ENCODE results near the gene TMEM120B. TPM values are rescaled to one million over a fixed set of nuclear protein-coding genes. Genes with fewer than 3 reads are reported as not detected.
"Not testable (repeated sequence)": the region's sequence is repeated elsewhere in the genome, so short reads cannot be mapped to it uniquely, and the experiment has no call there.

TMEM120B gene
- polyA plus RNA-seq, 3 donors from 2014 or later = 1.8 to 4.0 (median 3.1) TPM

- peak; percentile 67 to 76 (median 75) for DNase-seq
- Mint-ChIP-seq H3K27ac (peak overlapping the region; percentile 99 to 100 (median 100)), H3K27me3 (ENCODE audit: low read depth in 3 of 3) (peaks cover 17 to 46% (median 32%) of the 10 kb centered on the region in 3 donors), H3K36me3 (peaks cover 5 to 19% (median 7%) of the 10 kb centered on the region in 3 donors), H3K4me1 (peaks cover 80 to 84% of the 10 kb centered on the region in 2 donors), H3K4me3 (peak overlapping the region; percentile 86 to 95 (median 92)), H3K9me3 (no peaks in the 10 kb centered on the region)
These were observed 76.8 kb downstream of the TMEM120B start for GRCh38 chr12:121789233-121789781.

GRCh38 chr12:121789800-121790728, 77.5 kb downstream of the TMEM120B start:
- DNase-seq = peak; percentile 96 to 97 (median 96)
- Mint-ChIP-seq H3K9me3 (no peaks in the 10 kb centered on the region), H3K27me3 (ENCODE audit: low read depth in 3 of 3) (peaks cover 18 to 48% (median 32%) of the 10 kb centered on the region in 3 donors), H3K36me3 (peaks cover 5 to 14% (median 7%) of the 10 kb centered on the region in 3 donors), H3K27ac (peak overlapping the region; percentile 99 to 100 (median 100)), H3K4me3 (peak overlapping the region; percentile 86 to 95 (median 92)), H3K4me1 (peaks cover 80 to 84% of the 10 kb centered on the region in 2 donors)

GRCh38 chr12:121790785-121791184, 78.2 kb downstream of the TMEM120B start:
- peaks cover 78 to 84% of the 10 kb centered on the region in 2 donors for H3K4me1 Mint-ChIP-seq
- peaks cover 19 to 49% (median 32%) of the 10 kb centered on the region in 3 donors for H3K27me3 Mint-ChIP-seq (ENCODE audit: low read depth in 3 of 3)
- H3K27ac Mint-ChIP-seq = peak overlapping the region; percentile 99 to 100 (median 100)
- peaks cover 5 to 14% (median 7%) of the 10 kb centered on the region in 3 donors for H3K36me3 Mint-ChIP-seq
- H3K4me3 Mint-ChIP-seq = peak overlapping the region; percentile 86 to 95 (median 92)
- not testable (repeated sequence) for H3K9me3 Mint-ChIP-seq, DNase-seq

GRCh38 chr12:121791671-121792551, 79.4 kb downstream of the TMEM120B start:
- H3K27ac Mint-ChIP-seq = peak overlapping the region; percentile 99 to 100 (median 100)
- H3K9me3 Mint-ChIP-seq = no peaks in the 10 kb centered on the region
- peaks cover 4 to 12% (median 6%) of the 10 kb centered on the region in 3 donors for H3K36me3 Mint-ChIP-seq
- H3K4me1 Mint-ChIP-seq = peaks cover 67 to 72% of the 10 kb centered on the region in 2 donors
- H3K27me3 Mint-ChIP-seq (ENCODE audit: low read depth in 3 of 3) = peaks cover 19 to 46% (median 31%) of the 10 kb centered on the region in 3 donors
- peak; percentile 61 to 67 (median 65) for DNase-seq
- H3K4me3 Mint-ChIP-seq = peak overlapping the region; percentile 86 to 95 (median 92)

GRCh38 chr12:121792607-121793439, 80.3 kb downstream of the TMEM120B start:
- peaks cover 16 to 38% (median 24%) of the 10 kb centered on the region in 3 donors for H3K27me3 Mint-ChIP-seq (ENCODE audit: low read depth in 3 of 3)
- peak overlapping the region; percentile 86 to 95 (median 92) for H3K4me3 Mint-ChIP-seq
- H3K36me3 Mint-ChIP-seq = peaks cover 0 to 9% (median 4%) of the 10 kb centered on the region in 3 donors
- no peaks in the 10 kb centered on the region for H3K9me3 Mint-ChIP-seq
- peaks cover 63 to 69% of the 10 kb centered on the region in 2 donors for H3K4me1 Mint-ChIP-seq
- peak overlapping the region; percentile 99 to 100 (median 100) for H3K27ac Mint-ChIP-seq
- peak; percentile 67 to 73 (median 68) for DNase-seq

GRCh38 chr12:121793440-121793837, 80.9 kb downstream of the TMEM120B start, which contains the start of gene RHOF:
Gene RHOF, minus strand, starts transcription at chr12:121793688. Its CDS starts 55 bp downstream, at chr12:121793633.
- peaks cover 16 to 40% (median 23%) of the 10 kb centered on the region in 3 donors for H3K27me3 Mint-ChIP-seq (ENCODE audit: low read depth in 3 of 3)
- peak within 1 kb of the TSS; percentile 86 to 95 (median 92) for H3K4me3 Mint-ChIP-seq
- DNase-seq = no peak
- H3K9me3 Mint-ChIP-seq = no peaks in the 10 kb centered on the region
- peaks cover 0 to 9% (median 4%) of the 10 kb centered on the region in 3 donors for H3K36me3 Mint-ChIP-seq
- H3K4me1 Mint-ChIP-seq = peaks cover 60 to 69% of the 10 kb centered on the region in 2 donors
- peak within 1 kb of the TSS; percentile 99 to 100 (median 100) for H3K27ac Mint-ChIP-seq

- Mint-ChIP-seq H3K4me1 (peaks cover 60 to 69% of the 10 kb centered on the region in 2 donors), H3K27ac (peak overlapping the region; percentile 92 to 100 (median 98)), H3K4me3 (peak overlapping the region; percentile 85 to 92 (median 89)), H3K27me3 (ENCODE audit: low read depth in 3 of 3) (peaks cover 16 to 45% (median 24%) of the 10 kb centered on the region in 3 donors), H3K36me3 (peaks cover 0 to 9% (median 4%) of the 10 kb centered on the region in 3 donors), H3K9me3 (no peaks in the 10 kb centered on the region)
- DNase-seq = peak; percentile 97 to 98 (median 97)
These were observed 81.4 kb downstream of the TMEM120B start for GRCh38 chr12:121793838-121794533.

GRCh38 chr12:121794534-121795033, 82.0 kb downstream of the TMEM120B start:
- Mint-ChIP-seq H3K4me3 (peak overlapping the region; percentile 85 to 92 (median 89)), H3K27me3 (ENCODE audit: low read depth in 3 of 3) (peaks cover 18 to 43% (median 22%) of the 10 kb centered on the region in 3 donors), H3K4me1 (peaks cover 61 to 69% of the 10 kb centered on the region in 2 donors), H3K36me3 (peaks cover 0 to 9% (median 4%) of the 10 kb centered on the region in 3 donors), H3K9me3 (no peaks in the 10 kb centered on the region), H3K27ac (peak overlapping the region; percentile 92 to 100 (median 98))
- DNase-seq = no peak

GRCh38 chr12:121795034-121795968, 82.7 kb downstream of the TMEM120B start:
- peaks cover 17 to 37% (median 18%) of the 10 kb centered on the region in 3 donors for H3K27me3 Mint-ChIP-seq (ENCODE audit: low read depth in 3 of 3)
- no peaks in the 10 kb centered on the region for H3K9me3 Mint-ChIP-seq
- peaks cover 0 to 7% (median 4%) of the 10 kb centered on the region in 3 donors for H3K36me3 Mint-ChIP-seq
- H3K4me3 Mint-ChIP-seq = peak overlapping the region; percentile 85 to 92 (median 89)
- H3K4me1 Mint-ChIP-seq = peaks cover 54 to 61% of the 10 kb centered on the region in 2 donors
- peak overlapping the region; percentile 92 to 100 (median 98) for H3K27ac Mint-ChIP-seq
- peak; percentile 82 to 83 (median 83) for DNase-seq

GRCh38 chr12:121796855-121797751, 84.6 kb downstream of the TMEM120B start:
- no peak for DNase-seq
- H3K9me3 Mint-ChIP-seq = no peaks in the 10 kb centered on the region
- H3K36me3 Mint-ChIP-seq = no peaks in the 10 kb centered on the region
- H3K27me3 Mint-ChIP-seq (ENCODE audit: low read depth in 3 of 3) = peaks cover 16 to 34% (median 16%) of the 10 kb centered on the region in 3 donors
- peak overlapping the region in 4 of 6 donors; percentile 35 to 74 (median 70) for H3K27ac Mint-ChIP-seq
- peaks cover 42 to 54% of the 10 kb centered on the region in 2 donors for H3K4me1 Mint-ChIP-seq
- H3K4me3 Mint-ChIP-seq = peak overlapping the region in 4 of 5 donors; percentile 17 to 55 (median 34)

Measured in immature natural killer cell (primary cell).